ENCODE measurements around the gene DLK1. TPM values are rescaled to one million over a fixed set of nuclear protein-coding genes. Genes with fewer than 3 reads are reported as not detected.

DLK1 gene
- total and polyA plus RNA-seq, 2 of the 13 experiments (the other 11 are each of a cell fraction or from before 2014, with no cell fraction given) = 95.5 to 312 TPM

GRCh38 chr14:100688051-100688450, 38.6 kb upstream of the DLK1 start:
- intact Hi-C loops (cut with micrococcal nuclease; ENCODE audit: unreplicated experiment) (no loop called here), in situ Hi-C loops (cut with HindIII; ENCODE audit: extremely low pct_ligation_motif_present, low pct_unique_long_range_greater_than_20kb) (no loop called here)
- Histone ChIP-seq H3K79me2 (ENCODE audit: insufficient read depth, low read length) (no peaks in the 10 kb centered on the region), H2AFZ (ENCODE audit: low read length) (no peak overlapping the region), H3K27me3 (ENCODE audit: control insufficient read depth in 1 of 2, insufficient read depth in 2 of 2, low read length in 2 of 2) (no peaks in the 10 kb centered on the region), H3K27ac (ENCODE audit: extremely low read length, insufficient read depth, low read length) (no peak overlapping the region), H3K9me3 (ENCODE audit: low read length) (no peaks in the 10 kb centered on the region), H3K36me3 (replicated peaks in 1 of 2; ENCODE audit: control insufficient read depth in 1 of 2, insufficient read depth in 2 of 2, low read length in 2 of 2) (no peaks in the 10 kb centered on the region), H3K4me3 (replicated peaks in 1 of 3; ENCODE audit: insufficient read depth in 1 of 3, low read depth in 2 of 3, low read length in 3 of 3) (no peak overlapping the region), H3K9ac (ENCODE audit: insufficient read depth, low read depth, low read length) (no peak overlapping the region), H3K4me2 (ENCODE audit: low read depth, low read length) (peak overlapping the region; percentile 29; the same call in 1 of the 2 replicates), H4K20me1 (ENCODE audit: insufficient read depth, low read length) (no peaks in the 10 kb centered on the region), H3K4me1 (ENCODE audit: insufficient read depth, low read length) (peaks cover 63% of the 10 kb centered on the region)
- ChIA-PET POLR2A (no interaction called here), CTCF (ENCODE audit: low intra/inter-chr PET ratio, low total read pairs) (no interaction called here)
- no TSS peak for BruUV-seq (replicated peaks)
- FAIRE-seq = no peak
- ATAC-seq = peak; percentile 17; the same call in 1 of the 3 replicates
- TF ChIP-seq ZNF232 (CRISPR knock-in tag; IDR thresholded peaks at IDR 0.05; ENCODE audit: borderline replicate concordance) = no peak
- TF ChIP-seq ZBTB7A (CRISPR knock-in tag; IDR thresholded peaks at IDR 0.05) = 0 out of 2 replicates have a peak, but pooled peaks have one; percentile 11
- no peak for DNase-seq (ENCODE audit: low spot score)
- 55% methylated on average over 10 of the region's 10 CpGs for WGBS (ENCODE audit: low lambda C conversion rate)

GRCh38 chr14:100688598-100689461, 37.9 kb upstream of the DLK1 start:
- H3K4me3 ChIP-seq (replicated peaks in 1 of 3; ENCODE audit: insufficient read depth in 1 of 3, low read depth in 2 of 3, low read length in 3 of 3) = no peak overlapping the region
- no peak overlapping the region for H3K9ac ChIP-seq (ENCODE audit: insufficient read depth, low read depth, low read length)
- H3K79me2 ChIP-seq (ENCODE audit: insufficient read depth, low read length) = no peaks in the 10 kb centered on the region
- no peaks in the 10 kb centered on the region for H3K9me3 ChIP-seq (ENCODE audit: low read length)
- peak overlapping the region; percentile 29; the same call in 1 of the 2 replicates for H3K4me2 ChIP-seq (ENCODE audit: low read depth, low read length)
- no peaks in the 10 kb centered on the region for H4K20me1 ChIP-seq (ENCODE audit: insufficient read depth, low read length)
- H2AFZ ChIP-seq (ENCODE audit: low read length) = no peak overlapping the region
- BruUV-seq (replicated peaks) = no TSS peak
- H3K4me1 ChIP-seq (ENCODE audit: insufficient read depth, low read length) = peaks cover 65% of the 10 kb centered on the region
- WGBS (ENCODE audit: low lambda C conversion rate) = 64% methylated on average over 17 of the region's 26 CpGs
- ChIA-PET POLR2A (interaction anchor here (1.0 kb wide), 1 partner anchor 128 kb away, joined by 3 read pairs; no protein-coding TSS in a partner anchor), CTCF (ENCODE audit: low intra/inter-chr PET ratio, low total read pairs) (no interaction called here)
- H3K36me3 ChIP-seq (replicated peaks in 1 of 2; ENCODE audit: control insufficient read depth in 1 of 2, insufficient read depth in 2 of 2, low read length in 2 of 2) = no peaks in the 10 kb centered on the region
- FAIRE-seq = no peak
- no peak overlapping the region for H3K27ac ChIP-seq (ENCODE audit: extremely low read length, insufficient read depth, low read length)
- no peaks in the 10 kb centered on the region for H3K27me3 ChIP-seq (ENCODE audit: control insufficient read depth in 1 of 2, insufficient read depth in 2 of 2, low read length in 2 of 2)
- intact Hi-C loops (cut with micrococcal nuclease; ENCODE audit: unreplicated experiment) = no loop called here
- ATAC-seq = peak; percentile 15; the same call in 2 of the 3 replicates
- no peak for DNase-seq (ENCODE audit: low spot score)
- in situ Hi-C loops (cut with HindIII; ENCODE audit: extremely low pct_ligation_motif_present, low pct_unique_long_range_greater_than_20kb) = no loop called here
- no peak for TF ChIP-seq ZNF264 (CRISPR knock-in tag; IDR thresholded peaks at IDR 0.05)
- TF ChIP-seq THYN1 (CRISPR knock-in tag; IDR thresholded peaks at IDR 0.05; ENCODE audit: borderline replicate concordance, low read depth) = no peak
- 0 out of 2 replicates have a peak, but pooled peaks have one; percentile 10 for TF ChIP-seq GABPB1 (CRISPR knock-in tag; IDR thresholded peaks at IDR 0.05)
- peak; percentile 53 for TF ChIP-seq FOSL2 (CRISPR knock-in tag; IDR thresholded peaks at IDR 0.05)
- no peak for TF ChIP-seq ZNF567 (CRISPR knock-in tag; IDR thresholded peaks at IDR 0.05; ENCODE audit: borderline replicate concordance)
- peak; percentile 61; the same call in 1 of the 2 replicates for TF ChIP-seq ZNF605 (CRISPR knock-in tag; IDR thresholded peaks at IDR 0.05)
- TF ChIP-seq PITX1 (CRISPR knock-in tag; IDR thresholded peaks at IDR 0.05) = 0 out of 2 replicates have a peak, but pooled peaks have one; percentile 21
- TF ChIP-seq PCBP1 (IDR thresholded peaks at IDR 0.05; ENCODE audit: borderline replicate concordance, low read depth, low read length) = no peak
- peak; percentile 28; the same call in 1 of the 2 replicates for TF ChIP-seq ELF3 (CRISPR knock-in tag; IDR thresholded peaks at IDR 0.05)
- peak; percentile 41 for TF ChIP-seq HDAC1 (CRISPR knock-in tag; IDR thresholded peaks at IDR 0.05)
- peak; percentile 70; the same call in 1 of the 2 replicates for TF ChIP-seq ZBTB7A (CRISPR knock-in tag; IDR thresholded peaks at IDR 0.05)
- TF ChIP-seq ETV6 (CRISPR knock-in tag; conservative IDR thresholded peaks at IDR 0.05) = no peak
- no peak for TF ChIP-seq SOX13 (IDR thresholded peaks at IDR 0.05)
- TF ChIP-seq SOX13 (CRISPR knock-in tag; conservative IDR thresholded peaks at IDR 0.05 in 1 of 2, IDR thresholded peaks at IDR 0.05 in 1 of 2) = 0 out of 4 replicates have a peak, but pooled peaks of 1 of the 2 experiments have one; percentile 9
